B cell (primary cell): ENCODE measurements around the gene MED15. TPM values are rescaled to one million over a fixed set of nuclear protein-coding genes. Genes with fewer than 3 reads are reported as not detected.
"Not testable (repeated sequence)": the region's sequence is repeated elsewhere in the genome, so short reads cannot be mapped to it uniquely, and the experiment has no call there.

Experiments
- ATAC-seq: fragments of 200-7000 bp; cut with Tn5 transposase; one replicate; pipeline ENCODE4 v1.10.0; 2021; ENCODE audit warnings: low read depth, mild to moderate bottlenecking, moderate number of reproducible peaks, moderate library complexity
- CTCF ChIA-PET: fragments of 350-600 bp; sonication (Branson Sonifier 250); formaldehyde crosslinking; loops from one replicate; lab custom pipeline; 2021; ENCODE audit warnings: antibody characterized with exemption, inconsistent platforms; lab: Charles Lee
- POLR2A ChIA-PET: fragments of 350-600 bp; sonication (Branson Sonifier 250); formaldehyde crosslinking; loops from one replicate; lab custom pipeline; 2021; ENCODE audit warnings: antibody characterized with exemption; lab: Charles Lee
- DNase-seq: peaks from one replicate; pipeline ENCODE4 v3.0.0; 2013
- H2AFZ ChIP-seq: 2 replicates; pipeline ENCODE4 v1.6.1; 2012; ENCODE audit warnings: mild to moderate bottlenecking, low read depth, low read length; ENCODE audit not compliant: insufficient read depth, poor library complexity, severe bottlenecking
- H3K27ac ChIP-seq, 2 donors: 1 replicate in 1 of 2; 2 replicates in 1 of 2; pipeline ENCODE4 v1.5.1; 2012 to 2013; ENCODE audit warnings: low read length in 2 of 2, mild to moderate bottlenecking in 2 of 2, moderate library complexity in 1 of 2
- H3K27me3 ChIP-seq, 4 experiments: fragments of 200-600 bp in 1 of 4; sonication (generic) in 1 of 4; replicated peaks in 1 of 4; 1 replicate in 2 of 4; 2 replicates in 2 of 4; pipeline versions ENCODE4 v1.6.1 to v1.7.0; 2013 to 2016; ENCODE audit warnings: low read length in 3 of 4, mild to moderate bottlenecking in 2 of 4, mixed read lengths in 1 of 4, moderate library complexity in 1 of 4; ENCODE audit not compliant: insufficient read depth in 4 of 4, control insufficient read depth in 3 of 4; ENCODE audit errors: control extremely low read depth in 1 of 4
- H3K36me3 ChIP-seq, 2 experiments: replicated peaks in 1 of 2; 1 replicate in 1 of 2; 2 replicates in 1 of 2; pipeline versions ENCODE4 v1.6.1 to v1.7.1; 2013; ENCODE audit warnings: low read length in 1 of 2; ENCODE audit not compliant: insufficient read depth in 2 of 2, control insufficient read depth in 1 of 2; ENCODE audit errors: control extremely low read depth in 1 of 2, extremely low read depth in 1 of 2
- H3K4me1 ChIP-seq, 2 donors: fragments of 200-600 bp in 1 of 2; sonication (generic) in 1 of 2; 1 replicate in 1 of 2; 2 replicates in 1 of 2; pipeline versions ENCODE4 v1.5.1 to v1.6.1; 2013 to 2017; ENCODE audit warnings: low read length in 2 of 2; ENCODE audit not compliant: control insufficient read depth in 2 of 2, insufficient read depth in 2 of 2
- H3K4me2 ChIP-seq: replicated peaks from 2 replicates; pipeline ENCODE3; 2012; ENCODE audit warnings: mild to moderate bottlenecking, low read depth, low read length; ENCODE audit not compliant: poor library complexity, severe bottlenecking
- H3K4me3 ChIP-seq, 5 experiments: fragments of 200-600 bp in 1 of 5; sonication (generic) in 1 of 5; 1 replicate in 3 of 5; 2 replicates in 2 of 5; pipeline versions ENCODE4 v1.5.1 to v1.7.0; 2011 to 2016; ENCODE audit warnings: low read length in 4 of 5, mild to moderate bottlenecking in 4 of 5, low read depth in 2 of 5, control low read depth in 1 of 5, moderate library complexity in 1 of 5; ENCODE audit not compliant: insufficient read depth in 1 of 5; ENCODE audit errors: control extremely low read depth in 1 of 5, extremely low read depth in 1 of 5
- H3K79me2 ChIP-seq: fragments of 200-600 bp; sonication (generic); one replicate; pipeline ENCODE4 v1.6.0; 2016; ENCODE audit warnings: low read length; ENCODE audit not compliant: control insufficient read depth, insufficient read depth
- H3K9ac ChIP-seq: fragments of 200-600 bp; sonication (generic); 2 replicates; pipeline ENCODE4 v1.6.1; 2017; ENCODE audit warnings: mild to moderate bottlenecking, low read length, moderate library complexity
- H3K9me3 ChIP-seq, 3 donors: one replicate each; pipeline versions ENCODE4 v1.6.1 to v1.7.1; 2013; ENCODE audit warnings: low read length in 2 of 3; ENCODE audit not compliant: control insufficient read depth in 2 of 3, insufficient read depth in 1 of 3; ENCODE audit errors: control extremely low read depth in 1 of 3
- H4K20me1 ChIP-seq: 2 replicates; pipeline ENCODE4 v1.6.0; 2012; ENCODE audit warnings: mild to moderate bottlenecking, low read length; ENCODE audit not compliant: insufficient read depth, control insufficient read depth, poor library complexity, severe bottlenecking
- H3K27ac Mint-ChIP-seq: one replicate; pipeline ENCODE4 v1.8.0; 2021; ENCODE audit warnings: mixed read lengths
- H3K27me3 Mint-ChIP-seq: one replicate; pipeline ENCODE4 v1.8.0; 2021; ENCODE audit warnings: mixed read lengths
- H3K4me1 Mint-ChIP-seq: one replicate; pipeline ENCODE4 v1.8.0; 2021; ENCODE audit warnings: mixed read lengths
- H3K4me3 Mint-ChIP-seq: one replicate; pipeline ENCODE4 v1.8.0; 2021; ENCODE audit warnings: mixed read lengths
- H3K9me3 Mint-ChIP-seq: one replicate; pipeline ENCODE4 v1.8.0; 2022; ENCODE audit warnings: mixed read lengths; ENCODE audit not compliant: insufficient read depth
- EZH2 ChIP-seq: IDR thresholded peaks from 2 replicates; pipeline ENCODE4 v1.6.1; 2012; ENCODE audit warnings: borderline replicate concordance, low read depth, mild to moderate bottlenecking, moderate library complexity, low read length; ENCODE audit not compliant: insufficient read depth, poor library complexity, severe bottlenecking
- WGBS: methylation state at CpG from one replicate; pipeline ENCODE4 v1.1.5; 2013; ENCODE audit warnings: missing lambda C conversion rate; ENCODE audit not compliant: insufficient coverage; 5-methylcytosine and 5-hydroxymethylcytosine counted together
- intact Hi-C: fragments of 100-400 bp; cut with micrococcal nuclease; formaldehyde crosslinking; loops from one replicate; pipeline ENCODE4 v1.10.0; 2022
- polyA plus RNA-seq: library from polyadenylated mRNA; depleted of rRNA; stranded (reverse); fragments of >200 nt; gene quantifications from 2 replicates; pipeline ENCODE4 v1.2.3, GENCODE V29; 2012
- total RNA-seq, 2 donors: library from RNA; stranded (reverse); fragments of 120-200 nt in 1 of 2; gene quantifications; 1 replicate in 1 of 2; 2 replicates in 1 of 2; pipeline versions ENCODE4 v1.2.3 to v1.2.4, GENCODE V29; 2013 to 2022
- TF ChIP-seq, protein P1 (sequence below): fragments of 200-600 bp; IDR thresholded peaks from one replicate; pipeline ENCODE4 v1.8.0; 2022; ENCODE audit warnings: antibody characterized with exemption, mild to moderate bottlenecking

The MED15 gene
- total and polyA plus RNA-seq, 2 donors (not counting 1 experiment from before 2014, with no cell fraction given) = 109 to 134 TPM

DNA sequence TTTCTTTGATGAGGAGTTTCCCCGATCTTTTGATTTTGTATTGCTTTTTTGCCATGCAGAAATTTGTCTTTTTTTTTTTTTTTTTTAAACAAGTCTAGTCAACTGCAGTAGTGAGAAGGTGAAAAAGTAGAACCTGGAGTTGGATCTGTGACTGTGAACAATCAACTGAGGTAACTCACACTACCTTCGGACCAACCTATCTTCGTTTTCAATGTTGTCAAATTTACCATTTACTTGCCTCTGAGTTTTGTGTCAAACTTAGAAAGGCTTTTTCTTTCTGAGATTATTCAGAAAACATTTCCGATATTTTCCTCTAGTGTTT lies 32.3 kb upstream of the MED15 start:
- ChIA-PET CTCF (no interaction called here), POLR2A (no interaction called here)
- ATAC-seq (no peak), DNase-seq (no peak)
- H3K79me2 ChIP-seq = peaks cover 2% of the 10 kb centered on the region
- H3K27me3 Mint-ChIP-seq = no peaks in the 10 kb centered on the region
- no peak overlapping the region for H3K4me2 ChIP-seq
- H3K4me1 ChIP-seq = no peaks in the 10 kb centered on the region
- H2AFZ ChIP-seq = no peak overlapping the region
- no peaks in the 10 kb centered on the region for H3K9me3 ChIP-seq
- H3K27ac Mint-ChIP-seq = no peak overlapping the region
- H3K4me3 Mint-ChIP-seq = no peak overlapping the region
- WGBS = no CpG with 5 or more reads among the region's 4 CpGs
- H3K9me3 Mint-ChIP-seq = no peaks in the 10 kb centered on the region
- H3K4me3 ChIP-seq = no peak overlapping the region
- intact Hi-C loops = no loop called here
- H4K20me1 ChIP-seq = no peaks in the 10 kb centered on the region
- no peaks in the 10 kb centered on the region for H3K27me3 ChIP-seq
- TF ChIP-seq, protein P1, sequence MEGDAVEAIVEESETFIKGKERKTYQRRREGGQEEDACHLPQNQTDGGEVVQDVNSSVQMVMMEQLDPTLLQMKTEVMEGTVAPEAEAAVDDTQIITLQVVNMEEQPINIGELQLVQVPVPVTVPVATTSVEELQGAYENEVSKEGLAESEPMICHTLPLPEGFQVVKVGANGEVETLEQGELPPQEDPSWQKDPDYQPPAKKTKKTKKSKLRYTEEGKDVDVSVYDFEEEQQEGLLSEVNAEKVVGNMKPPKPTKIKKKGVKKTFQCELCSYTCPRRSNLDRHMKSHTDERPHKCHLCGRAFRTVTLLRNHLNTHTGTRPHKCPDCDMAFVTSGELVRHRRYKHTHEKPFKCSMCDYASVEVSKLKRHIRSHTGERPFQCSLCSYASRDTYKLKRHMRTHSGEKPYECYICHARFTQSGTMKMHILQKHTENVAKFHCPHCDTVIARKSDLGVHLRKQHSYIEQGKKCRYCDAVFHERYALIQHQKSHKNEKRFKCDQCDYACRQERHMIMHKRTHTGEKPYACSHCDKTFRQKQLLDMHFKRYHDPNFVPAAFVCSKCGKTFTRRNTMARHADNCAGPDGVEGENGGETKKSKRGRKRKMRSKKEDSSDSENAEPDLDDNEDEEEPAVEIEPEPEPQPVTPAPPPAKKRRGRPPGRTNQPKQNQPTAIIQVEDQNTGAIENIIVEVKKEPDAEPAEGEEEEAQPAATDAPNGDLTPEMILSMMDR = no peak
- TF ChIP-seq EZH2 = no peak
- no peaks in the 10 kb centered on the region for H3K4me1 Mint-ChIP-seq
- no peak overlapping the region for H3K27ac ChIP-seq
- H3K36me3 ChIP-seq = peaks cover 0 to 13% of the 10 kb centered on the region in 2 experiments
- no peak overlapping the region for H3K9ac ChIP-seq

DNA sequence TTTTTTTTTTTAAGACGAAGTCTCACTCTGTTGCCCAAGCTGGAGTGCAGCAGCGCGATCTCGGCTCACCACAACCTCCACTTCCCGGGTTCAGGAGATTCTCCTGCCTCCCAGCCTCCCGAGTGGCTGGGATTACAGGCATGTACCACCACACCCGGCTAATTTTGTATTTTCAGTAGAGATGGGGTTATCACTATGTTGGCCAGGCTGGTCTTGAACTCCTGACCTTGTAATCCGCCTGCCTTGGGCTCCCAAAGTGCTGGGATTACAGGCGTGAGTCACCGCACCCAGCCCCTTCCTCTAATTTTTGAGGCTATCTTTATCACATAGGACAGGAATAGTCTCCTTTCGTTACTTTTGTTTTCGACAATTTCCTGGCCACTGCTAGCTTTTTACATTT lies 31.8 kb upstream of the MED15 start:
- ATAC-seq, H3K27ac Mint-ChIP-seq: not testable (repeated sequence)

DNA sequence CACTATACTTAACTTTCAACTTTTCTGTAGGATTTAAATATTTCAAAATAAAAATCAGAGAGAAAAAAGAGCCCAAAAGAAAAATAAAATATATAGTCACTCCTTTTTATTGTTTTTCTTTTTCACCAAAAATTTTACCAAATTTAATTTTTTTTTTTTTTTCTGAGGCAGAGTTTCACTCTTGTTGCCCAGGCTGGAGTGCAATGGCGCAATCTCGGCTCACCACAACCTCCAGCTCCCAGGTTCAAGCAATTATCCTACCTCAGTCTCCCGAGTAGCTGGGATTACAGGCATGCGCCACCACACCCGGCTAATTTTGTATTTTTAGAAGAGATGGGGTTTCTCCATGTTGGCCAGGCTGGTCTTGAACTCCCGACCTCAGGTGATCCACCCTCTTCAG lies 29.4 kb upstream of the MED15 start:
- POLR2A ChIA-PET, H3K9me3 Mint-ChIP-seq: not testable (repeated sequence)

More for the DNA sequence above, 31.8 kb upstream of the MED15 start:
- CTCF ChIA-PET = interaction anchor here (1.6 kb wide), 1 partner anchor 12 kb away, joined by 3 read pairs; no protein-coding TSS in a partner anchor
- H3K9me3 ChIP-seq, H3K4me1 ChIP-seq, H3K4me2 ChIP-seq, H4K20me1 ChIP-seq, H3K27me3 Mint-ChIP-seq, H3K9me3 Mint-ChIP-seq, POLR2A ChIA-PET, H3K27me3 ChIP-seq, H3K27ac ChIP-seq, intact Hi-C loops, H2AFZ ChIP-seq, H3K9ac ChIP-seq, H3K79me2 ChIP-seq, DNase-seq, H3K4me1 Mint-ChIP-seq, H3K36me3 ChIP-seq, H3K4me3 Mint-ChIP-seq, H3K4me3 ChIP-seq: not testable (repeated sequence)
- WGBS = 95% methylated on average over 3 of the region's 12 CpGs

More for the DNA sequence above, 29.4 kb upstream of the MED15 start:
- H3K9me3 ChIP-seq, H3K27ac ChIP-seq, H3K4me3 Mint-ChIP-seq, H2AFZ ChIP-seq, CTCF ChIA-PET, H3K4me2 ChIP-seq, H3K4me1 Mint-ChIP-seq, ATAC-seq, intact Hi-C loops, H4K20me1 ChIP-seq, H3K27me3 Mint-ChIP-seq, H3K36me3 ChIP-seq, H3K9ac ChIP-seq, H3K27me3 ChIP-seq, H3K4me1 ChIP-seq, DNase-seq, H3K27ac Mint-ChIP-seq, H3K79me2 ChIP-seq, H3K4me3 ChIP-seq: not testable (repeated sequence)
- WGBS = no CpG with 5 or more reads among the region's 6 CpGs
